Bone marrow (tissue), 2 donors: ENCODE measurements around the gene FXYD6.
"Not testable (repeated sequence)": the region's sequence is repeated elsewhere in the genome, so short reads cannot be mapped to it uniquely, and the experiment has no call there.

ENCODE experiments used
- DNase-seq, 2 donors: peaks; one replicate each; lab custom pipeline; 2025; lab: John Stamatoyannopoulos, UW

Gene FXYD6

GRCh38 chr11:117869604-117870003 is 6.9 kb downstream of the FXYD6 start:
- DNase-seq: no peak

DNA sequence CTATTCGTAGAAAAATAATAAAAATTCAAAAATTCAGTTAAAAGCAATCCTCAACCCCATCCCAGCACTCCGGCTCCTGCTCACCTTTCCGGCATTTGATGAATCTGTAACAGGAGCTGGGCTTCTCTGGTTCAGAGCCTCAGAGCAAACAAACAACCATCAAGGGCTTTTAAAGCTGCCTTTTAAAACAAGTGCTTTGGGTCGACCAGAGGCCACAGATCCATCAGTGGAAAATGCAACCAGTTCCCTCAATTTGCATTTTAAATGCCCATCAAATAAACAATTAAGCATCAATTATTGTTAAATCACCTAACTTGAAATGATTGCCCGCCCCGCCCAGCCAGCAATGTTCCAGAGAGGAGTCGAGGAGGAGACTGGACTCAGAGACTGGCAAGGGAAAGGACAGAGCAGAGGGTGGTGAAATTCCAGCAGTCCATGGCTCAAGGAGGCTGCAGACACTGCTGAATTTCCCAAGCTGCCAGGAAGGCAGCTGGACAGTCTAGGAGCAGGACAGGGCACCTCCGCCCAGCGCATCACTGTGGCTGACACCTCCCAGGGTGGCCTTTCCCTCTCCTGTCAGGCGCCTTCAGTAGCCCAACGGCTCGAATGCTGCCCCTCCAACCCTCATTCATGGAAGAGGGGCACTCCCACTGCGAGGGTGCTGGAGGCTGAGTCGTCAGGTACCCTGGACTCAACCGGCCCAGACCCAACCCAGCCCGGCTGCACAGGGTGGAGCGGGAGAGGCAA is 7.5 kb downstream of the FXYD6 start:
- no peak for DNase-seq

- no peak for DNase-seq
Observed at GRCh38 chr11:117868088-117868487, 8.4 kb downstream of the FXYD6 start.

DNA sequence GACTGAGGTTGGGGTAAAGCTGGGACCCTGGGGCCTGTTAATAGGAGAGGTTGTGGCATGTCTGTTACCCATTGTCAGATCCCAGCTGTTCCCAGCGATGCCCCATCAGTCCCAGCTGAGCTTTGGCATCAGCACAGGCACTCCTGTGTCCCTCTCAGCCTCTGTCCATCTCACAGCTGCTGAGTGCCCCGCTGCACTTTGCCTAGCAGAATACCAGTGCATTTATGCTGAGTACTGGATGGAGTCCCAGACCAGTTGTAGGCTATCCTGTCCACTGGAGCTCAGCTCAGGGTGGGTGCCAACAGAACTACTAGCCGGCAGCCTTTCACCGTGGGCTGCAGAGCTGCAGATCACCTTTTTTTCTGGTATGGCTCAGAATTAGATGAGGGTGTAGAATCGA is 9.9 kb downstream of the FXYD6 start:
- no peak for DNase-seq

GRCh38 chr11:117865546-117865945 is 10.9 kb downstream of the FXYD6 start:
- not testable (repeated sequence) for DNase-seq

GRCh38 chr11:117863383-117863782 is 13.1 kb downstream of the FXYD6 start:
- no peak for DNase-seq

GRCh38 chr11:117862753-117863152 is 13.7 kb downstream of the FXYD6 start:
- no peak for DNase-seq

DNA sequence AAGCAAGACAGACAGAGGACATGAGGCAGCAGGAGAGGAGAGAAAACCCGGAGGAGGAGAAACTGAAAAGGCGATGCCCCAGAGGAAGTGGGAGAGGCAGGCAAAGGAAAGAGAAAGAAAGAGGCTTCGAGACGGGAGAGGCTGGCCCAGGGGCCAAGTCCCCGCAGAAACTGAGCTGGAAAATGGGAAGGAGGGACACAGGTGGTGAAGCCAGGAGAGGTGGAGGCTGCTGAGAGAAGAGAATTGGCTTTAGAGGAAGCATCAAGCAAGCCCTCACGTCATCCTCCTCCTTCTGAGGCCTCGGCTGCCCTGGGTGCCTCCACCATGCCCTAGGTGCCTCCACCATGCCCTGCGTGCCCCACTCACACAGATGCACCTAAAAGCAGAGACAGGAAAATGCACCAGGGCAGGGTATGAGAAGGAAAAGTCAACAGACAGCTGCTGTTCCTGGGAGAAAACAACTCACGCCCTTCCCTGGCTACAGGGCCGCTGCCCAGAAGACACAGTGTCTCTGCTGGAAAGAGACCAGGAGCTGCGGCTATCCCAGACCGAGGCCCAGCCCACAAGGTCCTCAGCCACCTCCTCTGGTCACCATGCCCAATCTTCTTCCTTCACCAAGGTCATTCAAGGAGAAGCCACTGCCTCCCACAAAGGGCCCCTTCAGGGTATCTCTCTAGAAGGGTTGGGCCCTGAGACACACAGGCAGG is 14.3 kb downstream of the FXYD6 start:
- DNase-seq: no peak

DNA sequence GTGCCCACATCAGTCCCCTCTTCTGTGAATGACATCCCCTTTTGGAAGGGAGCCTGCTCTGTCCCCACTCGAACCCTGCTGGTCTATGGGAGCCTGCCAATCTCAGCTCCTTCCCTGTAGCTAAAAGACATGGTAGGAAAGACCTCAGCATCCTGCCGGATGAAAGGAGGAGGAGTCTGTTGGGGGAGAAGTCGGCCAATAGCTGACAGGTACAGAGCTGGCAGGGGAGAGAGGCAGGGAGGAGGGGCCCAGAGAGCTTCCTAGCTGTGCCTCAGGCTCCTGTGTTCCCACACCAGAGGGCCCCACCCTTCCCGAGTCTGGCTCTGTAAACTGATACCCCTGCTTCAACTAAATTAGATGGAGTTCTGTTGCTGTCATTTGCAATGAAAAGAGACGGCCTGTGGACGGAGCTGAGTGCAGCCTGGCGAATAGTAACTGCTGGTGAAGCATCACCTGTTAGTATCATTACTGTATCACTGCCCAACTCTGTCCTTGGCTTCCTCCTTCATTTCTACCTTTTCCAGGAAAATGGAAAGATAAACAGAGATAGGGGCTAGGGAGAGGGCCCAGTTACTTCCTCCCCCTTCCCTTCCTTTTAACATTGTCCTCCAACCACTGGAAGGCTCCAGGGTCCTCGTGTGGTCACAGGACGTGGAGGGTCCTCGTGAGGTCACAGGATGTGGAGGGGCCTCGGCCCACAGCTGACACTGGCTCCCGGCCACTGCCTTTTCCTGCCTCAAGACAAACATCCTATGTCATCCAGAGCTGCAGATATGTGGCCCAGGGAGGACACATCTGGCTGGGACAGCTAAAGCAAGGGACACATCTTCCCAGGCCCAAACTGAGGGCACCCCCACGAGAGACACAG is 15.1 kb downstream of the FXYD6 start:
- no peak for DNase-seq

GRCh38 chr11:117860139-117860538 is 16.3 kb downstream of the FXYD6 start:
- DNase-seq: no peak

GRCh38 chr11:117859488-117860112 is 16.9 kb downstream of the FXYD6 start:
- DNase-seq: no peak

- DNase-seq: no peak
Observed at GRCh38 chr11:117859061-117859460, 17.4 kb downstream of the FXYD6 start.

DNA sequence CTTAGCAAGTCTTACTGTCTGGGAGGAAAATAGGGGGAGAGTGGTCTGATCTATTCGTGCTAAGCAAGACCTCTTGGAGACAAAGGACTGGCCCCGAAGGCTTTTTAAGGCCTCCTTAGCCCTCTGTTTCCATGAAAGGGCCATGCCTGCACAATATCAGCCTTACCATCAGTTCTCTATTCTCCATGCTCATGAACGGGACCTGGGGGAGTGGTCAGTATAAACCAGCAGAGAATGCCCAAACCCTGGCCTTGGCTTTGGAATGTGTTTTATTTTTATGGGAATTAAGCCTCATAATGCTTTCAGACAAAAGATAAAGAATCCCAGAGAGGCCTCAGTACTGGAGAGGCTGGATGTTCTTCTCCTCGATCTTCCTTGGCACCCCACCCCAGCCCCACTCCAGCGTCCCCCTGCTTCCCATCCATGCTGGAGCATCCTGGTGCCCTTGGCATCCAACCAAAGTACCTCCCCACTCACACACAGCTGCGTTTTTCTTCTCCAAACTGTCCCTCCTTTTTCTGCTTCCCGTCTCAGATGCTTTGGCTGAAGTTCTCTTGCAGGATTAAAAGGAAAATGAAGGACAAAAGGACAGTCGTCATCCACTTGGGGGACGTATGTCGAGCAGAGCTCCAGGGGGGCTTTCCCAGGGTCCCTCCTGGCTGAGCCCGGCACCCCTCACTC is 18.6 kb downstream of the FXYD6 start:
- DNase-seq: no peak

DNA sequence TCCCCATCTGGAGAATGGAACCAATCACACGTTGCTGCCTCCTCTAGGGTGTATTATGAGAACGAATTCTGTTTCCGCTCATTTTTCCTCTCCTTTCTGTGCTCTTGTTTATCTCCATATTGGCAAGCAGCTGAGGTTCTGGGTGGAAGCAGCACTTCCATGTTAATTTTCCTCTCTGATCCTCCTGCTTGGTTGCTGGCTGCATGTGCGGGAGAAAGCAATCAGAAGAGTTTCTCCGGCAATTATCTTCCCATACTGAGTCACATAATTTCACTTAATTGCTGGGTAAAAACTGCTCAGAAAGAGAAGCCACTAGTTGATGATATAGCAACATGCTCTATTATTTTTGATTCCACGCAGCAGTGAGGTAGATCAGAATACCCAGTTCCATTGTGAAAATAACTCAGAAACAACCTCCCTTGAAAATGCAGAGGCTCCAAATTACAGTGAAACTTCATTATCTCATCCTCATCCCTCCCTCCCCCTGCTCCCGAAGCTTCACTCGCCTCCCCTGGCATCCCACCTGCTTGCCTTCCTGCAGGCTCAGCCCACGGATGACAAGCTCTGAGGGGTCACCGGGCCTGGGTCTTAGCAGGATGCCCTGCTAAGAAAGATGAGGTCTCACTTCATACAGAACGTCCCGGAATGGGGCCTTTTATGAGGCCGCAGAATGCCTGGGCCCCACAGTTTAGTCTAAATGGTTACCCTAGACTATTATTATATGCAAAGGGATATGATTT is 20.4 kb downstream of the FXYD6 start:
- DNase-seq: no peak

DNA sequence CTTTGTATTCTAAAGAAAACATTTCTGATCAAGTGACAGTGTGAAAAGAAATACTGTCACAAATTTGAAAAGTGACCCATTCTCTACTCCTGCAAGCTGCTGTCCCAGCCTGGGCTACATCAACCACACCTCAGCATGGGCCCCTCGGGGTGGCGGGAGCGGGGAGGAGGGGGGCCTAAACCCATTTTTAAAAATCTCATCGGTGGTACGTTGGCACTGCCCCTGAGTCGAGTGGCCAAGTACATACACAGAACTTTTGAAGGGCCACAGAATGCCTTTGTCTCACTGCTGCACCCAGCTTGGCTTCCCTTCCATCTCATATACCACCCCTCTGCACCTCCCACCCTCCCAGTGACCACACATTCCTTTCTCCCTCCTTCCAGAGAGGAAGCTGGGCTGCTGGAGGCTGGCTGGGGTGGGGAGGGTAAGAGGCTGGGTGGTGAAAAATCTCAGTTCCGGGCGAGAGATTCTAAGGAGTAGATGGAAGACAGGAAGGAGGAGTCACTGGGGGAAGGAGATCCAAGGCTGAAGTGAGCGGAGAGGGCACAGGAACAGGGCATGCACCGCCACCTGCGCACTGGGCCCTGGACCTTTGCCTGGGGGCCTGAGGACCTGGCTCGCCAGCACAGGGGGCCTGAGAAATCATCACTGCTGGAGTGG is 21.1 kb downstream of the FXYD6 start:
- no peak for DNase-seq

DNA sequence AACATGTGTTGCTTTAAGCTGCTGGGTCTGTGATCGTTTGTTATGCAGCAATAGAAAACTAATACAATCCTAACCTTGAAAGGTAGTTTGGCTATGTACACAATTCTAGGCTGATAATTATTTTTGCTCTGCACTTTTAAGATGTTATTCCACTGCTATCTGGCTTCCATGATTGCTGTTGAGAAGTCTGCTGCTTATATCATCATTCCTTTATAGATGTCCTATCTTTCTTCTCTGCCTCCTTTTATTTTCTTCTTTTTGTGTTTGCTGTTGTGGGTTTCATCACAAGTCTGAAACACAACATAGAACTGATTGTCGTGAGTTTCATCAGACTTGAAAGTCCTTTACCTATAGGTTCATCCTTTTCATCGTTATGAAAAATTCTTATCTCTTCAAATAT is 24.1 kb downstream of the FXYD6 start:
- DNase-seq: no peak

DNA sequence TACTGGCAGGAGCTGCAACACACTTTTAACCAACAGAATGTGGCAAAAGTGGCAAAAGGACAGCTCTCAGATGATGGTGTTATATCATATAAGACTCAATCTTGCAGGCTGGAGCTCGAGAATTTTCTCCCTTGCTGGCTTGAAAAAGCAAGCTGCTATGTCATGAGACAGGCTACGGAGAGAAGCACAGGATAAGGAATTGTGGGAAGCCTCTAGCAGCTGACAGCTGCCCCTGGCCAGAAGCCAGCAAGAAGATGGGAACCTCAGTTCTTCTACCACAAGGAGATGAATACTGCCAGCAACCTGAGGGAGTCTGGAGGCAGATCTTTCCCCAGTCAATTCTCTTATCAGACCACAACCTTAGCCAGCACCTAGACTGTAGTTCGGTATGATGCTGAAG is 24.6 kb downstream of the FXYD6 start:
- no peak for DNase-seq

GRCh38 chr11:117851106-117851505 is 25.4 kb downstream of the FXYD6 start:
- no peak for DNase-seq

- DNase-seq: no peak
Observed at GRCh38 chr11:117849781-117850414, 26.6 kb downstream of the FXYD6 start.
